ENCODE data around the gene POF1B. TPM values are rescaled to one million over a fixed set of nuclear protein-coding genes. Genes with fewer than 3 reads are reported as not detected.

Gene POF1B, protein sequence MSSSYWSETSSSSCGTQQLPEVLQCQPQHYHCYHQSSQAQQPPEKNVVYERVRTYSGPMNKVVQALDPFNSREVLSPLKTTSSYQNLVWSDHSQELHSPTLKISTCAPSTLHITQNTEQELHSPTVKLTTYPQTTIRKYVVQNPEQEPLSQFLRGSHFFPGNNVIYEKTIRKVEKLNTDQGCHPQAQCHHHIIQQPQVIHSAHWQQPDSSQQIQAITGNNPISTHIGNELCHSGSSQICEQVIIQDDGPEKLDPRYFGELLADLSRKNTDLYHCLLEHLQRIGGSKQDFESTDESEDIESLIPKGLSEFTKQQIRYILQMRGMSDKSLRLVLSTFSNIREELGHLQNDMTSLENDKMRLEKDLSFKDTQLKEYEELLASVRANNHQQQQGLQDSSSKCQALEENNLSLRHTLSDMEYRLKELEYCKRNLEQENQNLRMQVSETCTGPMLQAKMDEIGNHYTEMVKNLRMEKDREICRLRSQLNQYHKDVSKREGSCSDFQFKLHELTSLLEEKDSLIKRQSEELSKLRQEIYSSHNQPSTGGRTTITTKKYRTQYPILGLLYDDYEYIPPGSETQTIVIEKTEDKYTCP
- polyA plus RNA-seq (2012; ENCODE audit: low read depth, missing spikeins) = 0.28 TPM

DNA sequence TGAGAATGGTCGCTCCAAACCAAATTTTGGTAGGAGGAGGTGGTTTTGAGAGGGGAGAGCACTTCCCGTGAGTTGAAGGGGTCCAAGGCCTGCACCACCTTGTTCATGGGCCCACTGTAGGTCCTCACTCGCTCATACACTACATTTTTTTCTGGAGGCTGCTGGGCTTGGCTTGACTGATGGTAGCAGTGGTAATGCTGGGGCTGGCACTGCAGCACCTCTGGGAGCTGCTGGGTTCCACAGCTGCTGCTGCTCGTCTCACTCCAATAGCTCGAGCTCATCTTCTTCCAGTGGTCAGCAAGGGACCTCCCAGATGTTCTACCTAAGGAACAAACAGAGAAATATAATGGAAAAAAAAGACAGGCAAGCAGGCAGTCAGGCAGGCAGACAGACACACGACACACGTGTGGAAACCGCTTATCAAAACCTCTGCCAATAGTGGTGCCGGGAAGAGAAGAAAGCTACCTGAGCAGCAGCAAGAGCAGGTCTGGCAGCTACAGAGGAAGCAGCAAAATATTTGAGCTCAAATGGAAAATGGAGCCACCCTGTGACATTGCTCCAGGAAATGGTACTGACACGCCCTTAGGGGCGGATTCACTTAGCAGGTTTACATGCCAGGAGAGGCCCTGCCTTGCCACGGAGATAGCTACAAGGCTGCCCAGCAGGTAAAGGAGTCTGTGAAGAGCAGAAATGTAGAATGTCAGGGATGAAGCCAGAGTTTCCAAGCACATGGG, at the start of gene POF1B:
Gene POF1B (minus strand): TSS at position 492 of the 734 bp plus-strand sequence. CDS start 211 bp downstream, at position 281.
- DNase-seq (ENCODE audit: insufficient read length, low spot score) (no peak), FAIRE-seq (no peak)
- TF ChIP-seq POU2F2 (IDR thresholded peaks at IDR 0.05; ENCODE audit: low read depth, low read length) (no peak), SPI1 (IDR thresholded peaks at IDR 0.05; ENCODE audit: low read depth, low read length) (no peak), PAX5 (IDR thresholded peaks at IDR 0.05; ENCODE audit: insufficient read depth, low read length, severe bottlenecking) (no peak), POLR2AphosphoS5 (IDR thresholded peaks at IDR 0.05; ENCODE audit: low read depth, low read length) (no peak), POLR2A (IDR thresholded peaks at IDR 0.05; ENCODE audit: low read depth, low read length) (no peak), TAF1 (IDR thresholded peaks at IDR 0.05; ENCODE audit: low read depth, low read length) (no peak)

DNA sequence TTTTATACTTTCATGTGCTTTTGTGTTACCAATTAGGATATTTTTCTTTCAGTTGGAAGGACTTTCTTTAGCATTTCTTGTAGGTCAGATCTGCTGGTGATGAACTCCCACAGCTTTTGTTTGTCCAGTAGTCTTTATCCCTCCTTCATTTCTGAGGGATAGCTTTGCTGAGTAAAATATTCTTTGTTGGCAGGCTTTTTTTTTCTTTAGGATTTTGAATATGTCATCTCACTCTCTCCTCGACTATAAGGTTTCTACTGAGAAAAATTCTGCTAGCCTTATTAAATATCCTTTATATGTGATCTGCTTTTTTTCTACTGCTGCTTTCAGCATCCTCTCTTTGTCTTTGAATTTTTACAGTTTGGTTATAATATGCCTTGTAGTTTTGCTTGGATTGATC, 49.6 kb upstream of the POF1B start:
- FAIRE-seq = no peak
- TF ChIP-seq TAF1 (IDR thresholded peaks at IDR 0.05; ENCODE audit: low read depth, low read length) (no peak), POLR2A (IDR thresholded peaks at IDR 0.05; ENCODE audit: low read depth, low read length) (no peak), PAX5 (IDR thresholded peaks at IDR 0.05; ENCODE audit: insufficient read depth, low read length, severe bottlenecking) (no peak), POLR2AphosphoS5 (IDR thresholded peaks at IDR 0.05; ENCODE audit: low read depth, low read length) (no peak), SPI1 (IDR thresholded peaks at IDR 0.05; ENCODE audit: low read depth, low read length) (no peak), POU2F2 (IDR thresholded peaks at IDR 0.05; ENCODE audit: low read depth, low read length) (no peak)

DNA sequence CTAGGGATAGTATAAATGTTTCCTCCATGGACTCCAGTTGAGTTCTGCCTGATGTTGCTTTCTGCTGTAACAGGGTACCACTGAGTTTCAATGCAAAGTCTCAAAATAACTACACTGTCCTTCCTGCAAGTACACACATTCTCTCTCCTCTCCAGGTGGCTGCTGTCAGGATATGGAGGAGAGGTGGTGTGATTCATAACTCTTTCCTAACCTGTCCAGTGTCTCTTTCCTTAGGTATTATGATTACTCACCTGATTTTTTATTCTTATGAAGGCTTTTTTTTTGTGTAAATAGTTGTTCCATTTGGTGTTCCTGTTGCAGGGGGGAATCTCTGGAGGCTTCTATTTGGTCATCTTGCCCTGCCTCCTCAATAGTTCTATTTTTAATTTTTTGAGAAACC, 39.8 kb upstream of the POF1B start:
- TF ChIP-seq SPI1 (IDR thresholded peaks at IDR 0.05; ENCODE audit: low read depth, low read length) = no peak
- no peak for TF ChIP-seq POU2F2 (IDR thresholded peaks at IDR 0.05; ENCODE audit: low read depth, low read length)
- TF ChIP-seq POLR2A (IDR thresholded peaks at IDR 0.05; ENCODE audit: low read depth, low read length) = no peak
- no peak for DNase-seq (ENCODE audit: insufficient read length, low spot score)
- no peak for FAIRE-seq

More for the DNA sequence above, 49.6 kb upstream of the POF1B start:
- DNase-seq (ENCODE audit: insufficient read length, low spot score) = no peak

DNA sequence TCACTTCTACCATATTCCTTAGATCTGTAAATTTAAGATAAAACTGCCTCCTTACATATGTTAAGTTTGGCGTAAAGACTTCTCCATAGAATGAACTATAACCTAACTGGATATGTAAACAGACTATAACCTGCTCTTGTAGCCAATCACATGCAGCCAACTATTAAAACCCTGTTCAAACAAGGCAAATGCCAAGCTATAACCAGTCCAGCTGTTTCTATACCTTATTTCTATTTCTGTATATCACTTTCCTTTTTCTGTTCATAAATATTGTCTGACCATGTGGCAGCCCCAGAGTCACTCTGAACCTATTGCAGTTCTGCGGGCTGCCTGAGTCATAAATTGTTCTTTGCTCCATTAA, 12.4 kb upstream of the POF1B start:
- no peak for FAIRE-seq
- TF ChIP-seq POLR2AphosphoS5 (IDR thresholded peaks at IDR 0.05; ENCODE audit: low read depth, low read length) = no peak
- no peak for TF ChIP-seq TAF1 (IDR thresholded peaks at IDR 0.05; ENCODE audit: low read depth, low read length)
- TF ChIP-seq SPI1 (IDR thresholded peaks at IDR 0.05; ENCODE audit: low read depth, low read length) = no peak
- TF ChIP-seq PAX5 (IDR thresholded peaks at IDR 0.05; ENCODE audit: insufficient read depth, low read length, severe bottlenecking) = no peak
- TF ChIP-seq POU2F2 (IDR thresholded peaks at IDR 0.05; ENCODE audit: low read depth, low read length) = no peak
- no peak for TF ChIP-seq POLR2A (IDR thresholded peaks at IDR 0.05; ENCODE audit: low read depth, low read length)
- no peak for DNase-seq (ENCODE audit: insufficient read length, low spot score)

DNA sequence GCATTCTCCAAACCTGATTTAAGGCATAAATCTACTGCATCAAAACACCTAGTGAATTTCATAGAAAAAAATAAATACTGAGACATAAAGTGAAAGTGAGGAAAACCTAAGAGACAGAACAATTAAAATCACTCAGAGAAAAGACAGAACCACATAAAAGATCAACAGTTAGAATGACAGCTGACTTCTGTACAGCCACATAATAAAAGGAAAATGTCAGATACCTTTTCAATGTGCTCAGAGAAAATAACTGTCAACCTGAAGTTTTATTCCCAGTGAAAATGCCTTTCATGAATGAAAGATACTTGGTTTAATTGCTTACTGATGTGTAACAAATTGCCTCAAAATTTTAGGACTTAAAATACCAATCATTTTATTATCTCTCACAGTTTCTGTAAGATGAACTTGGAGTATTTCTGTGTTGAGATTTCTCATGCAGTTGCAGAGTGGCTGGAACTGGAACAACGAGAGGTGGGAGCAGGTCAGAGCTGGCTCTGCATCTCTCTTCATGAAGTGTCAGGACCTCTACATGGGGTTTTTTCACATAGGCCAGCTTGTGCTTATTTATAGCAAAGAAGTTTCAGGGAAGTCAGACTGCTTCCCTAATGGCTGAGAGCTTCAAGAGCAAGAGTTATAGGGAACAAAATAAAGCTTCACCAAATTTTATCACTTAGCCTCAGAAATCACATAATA, 11.9 kb upstream of the POF1B start:
- DNase-seq (ENCODE audit: insufficient read length, low spot score) = no peak
- FAIRE-seq = no peak
- no peak for TF ChIP-seq SPI1 (IDR thresholded peaks at IDR 0.05; ENCODE audit: low read depth, low read length)
- TF ChIP-seq POLR2AphosphoS5 (IDR thresholded peaks at IDR 0.05; ENCODE audit: low read depth, low read length) = no peak
- no peak for TF ChIP-seq POLR2A (IDR thresholded peaks at IDR 0.05; ENCODE audit: low read depth, low read length)

DNA sequence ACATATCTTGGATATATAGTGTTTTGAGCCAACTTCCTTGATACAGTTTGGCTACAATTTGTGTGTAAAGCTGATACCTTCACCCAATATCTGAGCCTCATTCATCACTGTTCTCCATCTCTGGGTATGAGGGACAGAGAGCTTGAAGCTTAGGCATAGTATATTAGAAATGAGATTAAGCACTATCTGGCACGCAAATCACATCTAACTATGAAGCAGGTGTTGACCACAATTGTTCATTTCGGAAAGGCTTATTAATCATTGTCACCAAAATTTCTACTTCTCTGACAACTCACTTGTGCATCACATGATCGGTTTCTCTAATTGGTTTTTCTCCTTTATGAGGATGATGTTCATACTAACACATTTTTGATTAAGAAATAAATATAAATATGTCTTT, 2.1 kb upstream of the POF1B start:
- no peak for DNase-seq (ENCODE audit: insufficient read length, low spot score)
- TF ChIP-seq POLR2AphosphoS5 (IDR thresholded peaks at IDR 0.05; ENCODE audit: low read depth, low read length) (no peak), SPI1 (IDR thresholded peaks at IDR 0.05; ENCODE audit: low read depth, low read length) (no peak)
- FAIRE-seq = no peak

DNA sequence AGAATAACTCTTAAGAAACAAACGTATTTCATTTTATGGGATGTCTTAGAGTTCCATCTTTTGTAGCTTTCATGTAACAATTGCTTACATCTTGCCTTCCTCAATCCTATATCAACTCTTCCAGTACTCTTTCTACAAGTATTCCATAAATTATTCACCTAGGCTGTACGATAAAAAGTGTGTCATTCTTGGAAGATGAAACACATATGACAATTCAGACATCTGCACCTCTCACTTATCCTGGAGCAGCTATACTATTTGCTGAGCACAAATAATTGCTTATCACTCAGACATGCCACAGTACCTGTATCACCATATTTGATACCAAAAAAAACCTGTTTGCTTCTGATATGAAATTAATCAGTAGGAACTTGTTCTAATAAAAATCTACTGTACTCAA, 1.0 kb downstream of the POF1B start:
- no peak for TF ChIP-seq POLR2A (IDR thresholded peaks at IDR 0.05; ENCODE audit: low read depth, low read length)
- no peak for TF ChIP-seq POU2F2 (IDR thresholded peaks at IDR 0.05; ENCODE audit: low read depth, low read length)
- FAIRE-seq (no peak), DNase-seq (ENCODE audit: insufficient read length, low spot score) (no peak)

DNA sequence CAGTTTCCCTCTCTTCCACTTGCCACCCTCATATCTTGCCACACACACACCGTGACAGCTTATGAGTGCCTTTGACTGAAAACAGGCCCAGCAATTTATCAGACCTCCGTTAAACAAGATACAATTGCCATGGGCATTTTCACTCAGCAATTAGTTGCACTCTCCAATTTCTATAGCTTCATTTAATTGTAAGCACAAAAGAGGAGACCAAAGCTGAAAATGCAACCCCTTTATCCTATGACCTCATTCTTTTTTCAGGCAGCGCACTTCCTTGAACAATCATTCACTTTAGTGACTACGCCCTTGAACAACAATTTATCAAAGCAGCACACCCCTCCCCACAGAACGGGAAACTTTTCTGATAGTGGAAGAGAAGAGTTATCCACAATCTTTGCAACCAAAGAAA, 4.1 kb downstream of the POF1B start:
- TF ChIP-seq SPI1 (IDR thresholded peaks at IDR 0.05; ENCODE audit: low read depth, low read length) (no peak), POU2F2 (IDR thresholded peaks at IDR 0.05; ENCODE audit: low read depth, low read length) (no peak), POLR2AphosphoS5 (IDR thresholded peaks at IDR 0.05; ENCODE audit: low read depth, low read length) (no peak), PAX5 (IDR thresholded peaks at IDR 0.05; ENCODE audit: insufficient read depth, low read length, severe bottlenecking) (no peak), POLR2A (IDR thresholded peaks at IDR 0.05; ENCODE audit: low read depth, low read length) (no peak), TAF1 (IDR thresholded peaks at IDR 0.05; ENCODE audit: low read depth, low read length) (no peak)
- DNase-seq (ENCODE audit: insufficient read length, low spot score) (no peak), FAIRE-seq (no peak)

DNA sequence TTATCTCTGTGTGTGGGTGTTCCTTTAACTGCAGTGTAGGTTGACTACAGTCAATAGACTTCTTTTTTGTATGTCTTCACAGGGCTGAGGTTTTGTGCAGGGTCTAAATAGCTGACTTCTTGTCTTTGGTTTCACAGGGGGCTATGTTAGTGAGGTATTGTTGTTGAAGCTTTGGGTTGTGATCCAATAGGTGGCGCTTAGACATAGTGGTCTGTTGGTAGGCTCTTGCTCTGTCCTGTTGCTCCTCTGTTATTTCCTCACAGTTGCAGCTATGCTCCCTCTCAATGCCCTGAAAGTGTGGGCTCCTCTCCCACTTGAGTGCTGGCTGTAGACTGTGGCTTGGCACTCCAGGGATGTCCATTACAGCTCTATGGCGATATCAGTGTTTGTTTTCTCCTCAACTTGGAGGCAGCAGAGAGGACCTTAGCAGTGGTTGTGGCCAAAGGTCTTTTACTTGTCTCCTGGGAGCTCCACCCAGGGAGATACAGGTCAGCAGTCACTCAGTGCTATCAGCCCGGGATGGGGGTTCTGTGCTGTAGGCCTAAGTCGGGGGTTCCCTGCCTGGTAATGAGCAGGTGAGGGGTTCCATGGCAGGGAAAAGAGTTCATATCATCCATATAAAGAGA, 14.0 kb downstream of the POF1B start:
- TF ChIP-seq SPI1 (IDR thresholded peaks at IDR 0.05; ENCODE audit: low read depth, low read length) (no peak), TAF1 (IDR thresholded peaks at IDR 0.05; ENCODE audit: low read depth, low read length) (no peak), POLR2A (IDR thresholded peaks at IDR 0.05; ENCODE audit: low read depth, low read length) (no peak), PAX5 (IDR thresholded peaks at IDR 0.05; ENCODE audit: insufficient read depth, low read length, severe bottlenecking) (no peak), POU2F2 (IDR thresholded peaks at IDR 0.05; ENCODE audit: low read depth, low read length) (no peak), POLR2AphosphoS5 (IDR thresholded peaks at IDR 0.05; ENCODE audit: low read depth, low read length) (no peak)
- DNase-seq (ENCODE audit: insufficient read length, low spot score) (no peak), FAIRE-seq (no peak)
